HCT116 (cell line): ENCODE results near the gene POMT1. TPM values are rescaled to one million over a fixed set of nuclear protein-coding genes. Genes with fewer than 3 reads are reported as not detected.

Experiments
- ATAC-seq: fragments of 200-7000 bp; cut with Tn5 transposase; 2 replicates; pipeline ENCODE4 v1.9.1; 2020; ENCODE audit warnings: mild to moderate bottlenecking, moderate library complexity
- BruUV-seq: library from RNA; stranded (reverse); fragments of 400-500 nt; replicated peaks from 2 replicates; lab custom pipeline; 2021; lab: Mats Ljungman, UMichigan
- CTCF ChIA-PET: fragments of 300-600 bp; sonication (Branson Sonifier 250); formaldehyde crosslinking; loops from one replicate; lab custom pipeline; 2021; ENCODE audit warnings: antibody characterized with exemption; lab: Charles Lee
- POLR2A ChIA-PET: fragments of 300-600, 350-600 bp; sonication (Branson Sonifier 250); formaldehyde crosslinking; loops from one replicate; lab custom pipeline; 2021; ENCODE audit warnings: antibody characterized with exemption; lab: Charles Lee
- RAD21 ChIA-PET, 2 experiments: fragments of 300-600 bp; sonication (Branson Sonifier 250); formaldehyde crosslinking; loops; one replicate each; lab custom pipeline; 2023; ENCODE audit warnings: low total read pairs in 2 of 2; ENCODE audit not compliant: uncharacterized antibody in 2 of 2, unreplicated experiment in 2 of 2, low non-redundant PET in 1 of 2; lab: Charles Lee
- DNase-seq: peaks from one replicate; pipeline ENCODE4 v3.0.0-alpha.2; 2010; ENCODE audit warnings: low read depth, low spot score
- H2AFZ ChIP-seq: fragments of 200-600 bp; shearing (Covaris generic), sonication (generic); 2 replicates; pipeline ENCODE4 v1.6.1; 2017; ENCODE audit warnings: low read depth, mixed run types, mixed read lengths, antibody characterized with exemption, low read length; ENCODE audit not compliant: poor library complexity, severe bottlenecking
- H3K27ac ChIP-seq: 2 replicates; pipeline ENCODE4 v1.5.1; 2012; ENCODE audit warnings: low read depth, low read length
- H3K27me3 ChIP-seq: fragments of 200-600 bp; sonication (generic); 2 replicates; pipeline ENCODE4 v1.6.1; 2016; ENCODE audit warnings: mixed run types, low read length, mixed read lengths; ENCODE audit not compliant: insufficient read depth
- H3K36me3 ChIP-seq, 2 experiments: fragments of 200-500 bp in 1 of 2; fragments of 200-600 bp in 1 of 2; sonication (Bioruptor generic) in 1 of 2; sonication (generic) in 1 of 2; 2 replicates each; pipeline versions ENCODE4 v1.5.1 to v1.6.1; 2014 to 2016; ENCODE audit warnings: low read length in 2 of 2, inconsistent platforms in 1 of 2, mixed read lengths in 1 of 2, mixed run types in 1 of 2; ENCODE audit not compliant: insufficient read depth in 2 of 2, control insufficient read depth in 1 of 2
- H3K4me1 ChIP-seq, 2 experiments: fragments of 200-600 bp in 1 of 2; sonication (generic) in 1 of 2; 2 replicates each; pipeline versions ENCODE4 v1.5.1 to v1.6.1; 2012 to 2017; ENCODE audit warnings: low read length in 2 of 2, inconsistent platforms in 1 of 2, mild to moderate bottlenecking in 1 of 2, mixed read lengths in 1 of 2, mixed run types in 1 of 2, moderate library complexity in 1 of 2; ENCODE audit not compliant: insufficient read depth in 2 of 2, control insufficient read depth in 1 of 2
- H3K4me2 ChIP-seq: fragments of 200-600 bp; sonication (generic); 2 replicates; pipeline ENCODE4 v1.6.1; 2017; ENCODE audit warnings: mixed run types, low read length, mixed read lengths
- H3K4me3 ChIP-seq, 2 experiments: fragments of 200-600 bp in 1 of 2; sonication (generic) in 1 of 2; replicated peaks in 1 of 2; 2 replicates each; pipeline ENCODE4 v1.5.1; 2011 to 2016; ENCODE audit warnings: low read length in 2 of 2, control low read depth in 1 of 2, low read depth in 1 of 2, mild to moderate bottlenecking in 1 of 2, mixed read lengths in 1 of 2, mixed run types in 1 of 2
- H3K79me2 ChIP-seq: fragments of 200-600 bp; sonication (generic); 2 replicates; pipeline ENCODE4 v1.6.1; 2017; ENCODE audit warnings: mild to moderate bottlenecking, mixed run types, low read length, moderate library complexity, mixed read lengths; ENCODE audit not compliant: insufficient read depth
- H3K9ac ChIP-seq: fragments of 200-600 bp; sonication (generic); 2 replicates; pipeline ENCODE4 v1.6.1; 2016; ENCODE audit warnings: low read length, mixed read lengths
- H3K9me2 ChIP-seq: fragments of 200-600 bp; sonication (generic), shearing (Covaris generic); 2 replicates; pipeline ENCODE4 v1.6.1; 2017; ENCODE audit warnings: mixed run types, mild to moderate bottlenecking, moderate library complexity; ENCODE audit not compliant: insufficient read depth
- H3K9me3 ChIP-seq, 2 experiments: fragments of 200-500 bp in 1 of 2; fragments of 200-600 bp in 1 of 2; sonication (Bioruptor generic) in 1 of 2; sonication (generic) in 1 of 2; 2 replicates each; pipeline ENCODE4 v1.6.1; 2014 to 2017; ENCODE audit warnings: low read length in 2 of 2, mixed read lengths in 2 of 2, inconsistent platforms in 1 of 2, low read depth in 1 of 2, mild to moderate bottlenecking in 1 of 2, mixed run types in 1 of 2, moderate library complexity in 1 of 2; ENCODE audit not compliant: control insufficient read depth in 1 of 2, insufficient read depth in 1 of 2
- H4K20me1 ChIP-seq: fragments of 200-600 bp; sonication (generic), shearing (Covaris generic); 2 replicates; pipeline ENCODE4 v1.6.1; 2017; ENCODE audit warnings: mixed run types, mild to moderate bottlenecking, moderate library complexity; ENCODE audit not compliant: insufficient read depth
- CBX3 ChIP-seq: IDR thresholded peaks from 2 replicates; pipeline ENCODE4 v1.6.1; 2012; ENCODE audit warnings: low read depth
- CTCF ChIP-seq, 3 experiments: fragments of 200-600 bp in 1 of 3; sonication (generic) in 1 of 3; IDR thresholded peaks in 2 of 3; conservative IDR thresholded peaks in 1 of 3; 2 replicates each; pipeline ENCODE4 v1.5.1; 2012 to 2017; ENCODE audit warnings: low read depth in 2 of 3, low read length in 2 of 3, antibody characterized with exemption in 1 of 3, borderline replicate concordance in 1 of 3, control low read depth in 1 of 3, mild to moderate bottlenecking in 1 of 3, mixed read lengths in 1 of 3, mixed run types in 1 of 3, moderate library complexity in 1 of 3; ENCODE audit not compliant: insufficient read depth in 1 of 3
- EZH2 ChIP-seq: fragments of 200-600 bp; sonication (generic); IDR thresholded peaks from 2 replicates; pipeline ENCODE4 v1.6.1; 2017; ENCODE audit warnings: antibody characterized with exemption, mixed run types
- FOSL1 ChIP-seq: IDR thresholded peaks from 2 replicates; pipeline ENCODE4 v1.6.1; 2012; ENCODE audit warnings: low read depth
- JUND ChIP-seq: IDR thresholded peaks from 2 replicates; pipeline ENCODE4 v1.6.1; 2012
- MAX ChIP-seq: IDR thresholded peaks from 2 replicates; pipeline ENCODE4 v1.6.1; 2012
- POLR2A ChIP-seq: IDR thresholded peaks from 2 replicates; pipeline ENCODE4 v1.7.0; 2011; ENCODE audit warnings: borderline replicate concordance; ENCODE audit not compliant: insufficient read depth, insufficient read length; ENCODE audit errors: extremely low read depth
- SRF ChIP-seq: IDR thresholded peaks from 2 replicates; pipeline ENCODE4 v1.6.1; 2012; ENCODE audit warnings: low read depth
- ZBTB33 ChIP-seq: IDR thresholded peaks from 2 replicates; pipeline ENCODE4 v1.6.1; 2011; ENCODE audit warnings: mild to moderate bottlenecking, low read length, moderate library complexity; ENCODE audit not compliant: insufficient replicate concordance; ENCODE audit errors: extremely low read depth
- intact Hi-C: fragments of 100-400 bp; cut with micrococcal nuclease; formaldehyde crosslinking; loops from 2 replicates; pipeline ENCODE4 v1.10.0; 2022
- total RNA-seq: library from RNA; stranded (reverse); gene quantifications from one replicate; pipeline ENCODE4 v1.2.1, GENCODE V29; 2021; ENCODE audit not compliant: unreplicated experiment

POMT1 gene
- total RNA-seq, 1 experiment from 2014 or later: 21.4 TPM

GRCh38 chr9:131566158-131566557, 63.4 kb downstream of the POMT1 start:
- H3K4me1 ChIP-seq: no peaks in the 10 kb centered on the region
- CTCF ChIA-PET: no interaction called here
- no peak for TF ChIP-seq CTCF (IDR thresholded peaks at IDR 0.05 in 2 of 3, conservative IDR thresholded peaks at IDR 0.05 in 1 of 3; ENCODE audit: borderline replicate concordance in 1 of 3, insufficient read depth in 1 of 3, low read depth in 2 of 3, low read length in 2 of 3)
- TF ChIP-seq, all 23 proteins: peak for 0
- DNase-seq (no peak), ATAC-seq (no peak)
- Histone ChIP-seq H4K20me1 (no peaks in the 10 kb centered on the region), H2AFZ (no peak overlapping the region), H3K4me3 (no peak overlapping the region), H3K27me3 (no peaks in the 10 kb centered on the region), H3K9me3 (peaks cover 0 to 4% of the 10 kb centered on the region in 2 experiments; a peak in 1 of 4 replicates), H3K36me3 (no peaks in the 10 kb centered on the region), H3K9ac (no peak overlapping the region), H3K79me2 (no peaks in the 10 kb centered on the region), H3K27ac (no peak overlapping the region), H3K9me2 (no peaks in the 10 kb centered on the region), H3K4me2 (no peak overlapping the region)
- BruUV-seq: no TSS peak
- ChIA-PET RAD21 (no interaction called here), POLR2A (no interaction called here)
- intact Hi-C loops: no loop called here

- Histone ChIP-seq H3K9me3 (no peaks in the 10 kb centered on the region; a peak in 1 of 4 replicates), H3K27me3 (no peaks in the 10 kb centered on the region), H2AFZ (no peak overlapping the region), H3K36me3 (no peaks in the 10 kb centered on the region), H4K20me1 (no peaks in the 10 kb centered on the region), H3K4me2 (no peak overlapping the region), H3K9ac (no peak overlapping the region), H3K4me1 (no peaks in the 10 kb centered on the region), H3K4me3 (no peak overlapping the region), H3K27ac (no peak overlapping the region), H3K9me2 (no peaks in the 10 kb centered on the region), H3K79me2 (no peaks in the 10 kb centered on the region)
- DNase-seq: no peak
- RAD21 ChIA-PET: no interaction called here
- intact Hi-C loops: no loop called here
- CTCF ChIA-PET: no interaction called here
- BruUV-seq: no TSS peak
- POLR2A ChIA-PET: no interaction called here
- ATAC-seq: no peak
- TF ChIP-seq CTCF (IDR thresholded peaks at IDR 0.05 in 2 of 3, conservative IDR thresholded peaks at IDR 0.05 in 1 of 3; ENCODE audit: borderline replicate concordance in 1 of 3, insufficient read depth in 1 of 3, low read depth in 2 of 3, low read length in 2 of 3) (no peak), CBX3 (no peak), JUND (no peak), FOSL1 (no peak), EZH2 (no peak), ZBTB33 (no peak), POLR2A (no peak), SRF (no peak), MAX (no peak)
Observed at GRCh38 chr9:131567910-131568309, 65.2 kb downstream of the POMT1 start.
